Measurements from ENCODE around the gene FAM216B. TPM values are rescaled to one million over a fixed set of nuclear protein-coding genes. Genes with fewer than 3 reads are reported as not detected.

FAM216B gene
- total and polyA plus RNA-seq, 2 experiments from 2014 or later, result 0.06 TPM; not detected in 1

DNA sequence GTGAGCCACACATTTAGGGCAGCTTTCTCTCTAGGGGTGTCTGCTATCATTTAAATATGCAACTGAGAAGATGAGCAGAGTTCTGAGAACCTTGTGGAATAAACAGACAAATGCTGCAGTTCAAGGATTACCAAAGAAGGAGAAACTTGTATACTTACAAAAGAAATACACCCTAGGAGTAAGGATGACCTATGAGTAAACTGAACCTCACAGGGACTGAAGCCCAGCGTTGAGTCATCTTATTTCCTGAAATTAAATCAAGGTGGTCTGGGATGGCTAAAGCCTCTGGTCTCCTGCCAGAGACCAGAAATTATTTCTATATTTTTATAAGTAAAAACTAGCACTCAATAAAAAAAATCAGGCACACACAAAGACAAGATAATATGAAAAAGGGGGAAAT, 40.1 kb downstream of the FAM216B start (continued):
- TF ChIP-seq REST (IDR thresholded peaks at IDR 0.05; ENCODE audit: unreplicated experiment) (no peak), CTCF (conservative IDR thresholded peaks at IDR 0.05; ENCODE audit: low read depth in 2 of 2) (no peak)

DNA sequence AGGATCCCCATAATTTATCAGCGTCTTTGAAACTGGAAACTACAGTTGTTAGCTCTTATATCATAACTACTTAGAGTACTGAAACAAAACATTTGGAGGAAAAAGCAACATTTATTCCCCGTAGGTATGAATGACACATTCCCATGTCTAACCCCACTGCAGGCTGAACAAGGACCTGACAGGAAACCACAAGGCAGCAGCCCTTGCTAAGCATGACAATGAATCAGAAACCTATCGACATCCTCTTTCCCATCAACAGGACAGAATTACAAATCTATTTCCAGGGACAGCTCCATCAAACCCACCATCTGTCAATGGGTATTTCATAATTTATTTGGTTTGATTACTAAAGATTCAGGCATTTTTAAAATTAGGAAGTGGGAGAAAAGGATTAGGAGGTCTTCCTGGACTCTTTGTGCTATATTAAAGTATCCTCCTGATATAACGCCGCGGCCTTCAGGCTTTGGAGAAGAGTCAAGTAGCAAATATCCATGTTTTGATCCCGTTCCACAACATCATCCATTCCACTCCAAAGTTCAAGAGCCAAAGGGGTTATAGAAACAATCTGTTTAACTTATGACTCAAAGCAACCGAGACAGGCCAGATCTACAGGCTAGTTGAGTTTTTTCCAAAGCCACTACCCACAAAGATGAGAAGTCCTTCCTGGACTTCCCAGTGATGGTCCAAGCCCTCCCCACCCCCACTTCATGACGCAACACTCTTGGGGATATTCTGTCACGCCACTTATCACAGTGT, 51.1 kb downstream of the FAM216B start:
- Histone ChIP-seq H2AFZ (no peak overlapping the region), H3K4me1 (ENCODE audit: insufficient read depth) (0 out of 2 replicates have a peak, but pooled peaks cover 7% of the 10 kb centered on the region), H3K27me3 (ENCODE audit: insufficient read depth) (no peaks in the 10 kb centered on the region), H3K4me2 (no peak overlapping the region), H3F3A (replicated peaks; ENCODE audit: low read depth) (no peaks in the 10 kb centered on the region), H3K27ac (ENCODE audit: low read depth) (no peak overlapping the region), H3K79me2 (replicated peaks; ENCODE audit: insufficient read depth) (no peaks in the 10 kb centered on the region), H3K9me2 (ENCODE audit: insufficient read depth) (peaks cover 6% of the 10 kb centered on the region), H3K4me3 (no peak overlapping the region), H4K20me1 (replicated peaks; ENCODE audit: insufficient read depth) (no peaks in the 10 kb centered on the region), H3K36me3 (ENCODE audit: insufficient read depth) (no peaks in the 10 kb centered on the region)
- Mint-ChIP-seq H3K36me3 (ENCODE audit: low read depth) (no peaks in the 10 kb centered on the region), H3K27ac (no peak overlapping the region), H3K9me3 (no peaks in the 10 kb centered on the region), H3K4me1 (peaks cover 10% of the 10 kb centered on the region), H3K4me3 (no peak overlapping the region), H3K27me3 (ENCODE audit: insufficient read depth, low read depth, poor library complexity) (no peaks in the 10 kb centered on the region)
- DNase-seq (ENCODE audit: low spot score) (no peak), ATAC-seq (no peak)
- TF ChIP-seq, protein P1, sequence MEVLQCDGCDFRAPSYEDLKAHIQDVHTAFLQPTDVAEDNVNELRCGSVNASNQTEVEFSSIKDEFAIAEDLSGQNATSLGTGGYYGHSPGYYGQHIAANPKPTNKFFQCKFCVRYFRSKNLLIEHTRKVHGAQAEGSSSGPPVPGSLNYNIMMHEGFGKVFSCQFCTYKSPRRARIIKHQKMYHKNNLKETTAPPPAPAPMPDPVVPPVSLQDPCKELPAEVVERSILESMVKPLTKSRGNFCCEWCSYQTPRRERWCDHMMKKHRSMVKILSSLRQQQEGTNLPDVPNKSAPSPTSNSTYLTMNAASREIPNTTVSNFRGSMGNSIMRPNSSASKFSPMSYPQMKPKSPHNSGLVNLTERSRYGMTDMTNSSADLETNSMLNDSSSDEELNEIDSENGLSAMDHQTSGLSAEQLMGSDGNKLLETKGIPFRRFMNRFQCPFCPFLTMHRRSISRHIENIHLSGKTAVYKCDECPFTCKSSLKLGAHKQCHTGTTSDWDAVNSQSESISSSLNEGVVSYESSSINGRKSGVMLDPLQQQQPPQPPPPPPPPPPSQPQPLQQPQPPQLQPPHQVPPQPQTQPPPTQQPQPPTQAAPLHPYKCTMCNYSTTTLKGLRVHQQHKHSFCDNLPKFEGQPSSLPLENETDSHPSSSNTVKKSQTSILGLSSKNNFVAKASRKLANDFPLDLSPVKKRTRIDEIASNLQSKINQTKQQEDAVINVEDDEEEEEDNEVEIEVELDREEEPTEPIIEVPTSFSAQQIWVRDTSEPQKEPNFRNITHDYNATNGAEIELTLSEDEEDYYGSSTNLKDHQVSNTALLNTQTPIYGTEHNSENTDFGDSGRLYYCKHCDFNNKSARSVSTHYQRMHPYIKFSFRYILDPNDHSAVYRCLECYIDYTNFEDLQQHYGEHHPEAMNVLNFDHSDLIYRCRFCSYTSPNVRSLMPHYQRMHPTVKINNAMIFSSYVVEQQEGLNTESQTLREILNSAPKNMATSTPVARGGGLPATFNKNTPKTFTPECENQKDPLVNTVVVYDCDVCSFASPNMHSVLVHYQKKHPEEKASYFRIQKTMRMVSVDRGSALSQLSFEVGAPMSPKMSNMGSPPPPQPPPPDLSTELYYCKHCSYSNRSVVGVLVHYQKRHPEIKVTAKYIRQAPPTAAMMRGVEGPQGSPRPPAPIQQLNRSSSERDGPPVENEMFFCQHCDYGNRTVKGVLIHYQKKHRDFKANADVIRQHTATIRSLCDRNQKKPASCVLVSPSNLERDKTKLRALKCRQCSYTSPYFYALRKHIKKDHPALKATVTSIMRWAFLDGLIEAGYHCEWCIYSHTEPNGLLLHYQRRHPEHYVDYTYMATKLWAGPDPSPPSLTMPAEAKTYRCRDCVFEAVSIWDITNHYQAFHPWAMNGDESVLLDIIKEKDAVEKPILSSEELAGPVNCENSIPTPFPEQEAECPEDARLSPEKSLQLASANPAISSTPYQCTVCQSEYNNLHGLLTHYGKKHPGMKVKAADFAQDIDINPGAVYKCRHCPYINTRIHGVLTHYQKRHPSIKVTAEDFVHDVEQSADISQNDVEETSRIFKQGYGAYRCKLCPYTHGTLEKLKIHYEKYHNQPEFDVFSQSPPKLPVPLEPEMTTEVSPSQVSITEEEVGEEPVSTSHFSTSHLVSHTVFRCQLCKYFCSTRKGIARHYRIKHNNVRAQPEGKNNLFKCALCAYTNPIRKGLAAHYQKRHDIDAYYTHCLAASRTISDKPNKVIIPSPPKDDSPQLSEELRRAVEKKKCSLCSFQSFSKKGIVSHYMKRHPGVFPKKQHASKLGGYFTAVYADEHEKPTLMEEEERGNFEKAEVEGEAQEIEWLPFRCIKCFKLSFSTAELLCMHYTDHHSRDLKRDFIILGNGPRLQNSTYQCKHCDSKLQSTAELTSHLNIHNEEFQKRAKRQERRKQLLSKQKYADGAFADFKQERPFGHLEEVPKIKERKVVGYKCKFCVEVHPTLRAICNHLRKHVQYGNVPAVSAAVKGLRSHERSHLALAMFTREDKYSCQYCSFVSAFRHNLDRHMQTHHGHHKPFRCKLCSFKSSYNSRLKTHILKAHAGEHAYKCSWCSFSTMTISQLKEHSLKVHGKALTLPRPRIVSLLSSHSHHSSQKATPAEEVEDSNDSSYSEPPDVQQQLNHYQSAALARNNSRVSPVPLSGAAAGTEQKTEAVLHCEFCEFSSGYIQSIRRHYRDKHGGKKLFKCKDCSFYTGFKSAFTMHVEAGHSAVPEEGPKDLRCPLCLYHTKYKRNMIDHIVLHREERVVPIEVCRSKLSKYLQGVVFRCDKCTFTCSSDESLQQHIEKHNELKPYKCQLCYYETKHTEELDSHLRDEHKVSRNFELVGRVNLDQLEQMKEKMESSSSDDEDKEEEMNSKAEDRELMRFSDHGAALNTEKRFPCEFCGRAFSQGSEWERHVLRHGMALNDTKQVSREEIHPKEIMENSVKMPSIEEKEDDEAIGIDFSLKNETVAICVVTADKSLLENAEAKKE (CRISPR knock-in tag; IDR thresholded peaks at IDR 0.05), result no peak
- TF ChIP-seq CREB1 (CRISPR knock-in tag; IDR thresholded peaks at IDR 0.05; ENCODE audit: low read depth) (no peak), REST (IDR thresholded peaks at IDR 0.05; ENCODE audit: unreplicated experiment) (no peak), EZH2 (IDR thresholded peaks at IDR 0.05; ENCODE audit: low read depth, unreplicated experiment) (no peak), EZH2phosphoT487 (IDR thresholded peaks at IDR 0.05; ENCODE audit: unreplicated experiment) (no peak), NANOG (IDR thresholded peaks at IDR 0.05; ENCODE audit: borderline replicate concordance) (no peak), JUNB (IDR thresholded peaks at IDR 0.05; ENCODE audit: unreplicated experiment) (no peak)

Data from GM23338 (cell line).